ENCODE measurements around the gene RALY. TPM values are rescaled to one million over a fixed set of nuclear protein-coding genes. Genes with fewer than 3 reads are reported as not detected.

The RALY gene
- total RNA-seq, 1 donor from 2014 or later: 116 TPM

DNA sequence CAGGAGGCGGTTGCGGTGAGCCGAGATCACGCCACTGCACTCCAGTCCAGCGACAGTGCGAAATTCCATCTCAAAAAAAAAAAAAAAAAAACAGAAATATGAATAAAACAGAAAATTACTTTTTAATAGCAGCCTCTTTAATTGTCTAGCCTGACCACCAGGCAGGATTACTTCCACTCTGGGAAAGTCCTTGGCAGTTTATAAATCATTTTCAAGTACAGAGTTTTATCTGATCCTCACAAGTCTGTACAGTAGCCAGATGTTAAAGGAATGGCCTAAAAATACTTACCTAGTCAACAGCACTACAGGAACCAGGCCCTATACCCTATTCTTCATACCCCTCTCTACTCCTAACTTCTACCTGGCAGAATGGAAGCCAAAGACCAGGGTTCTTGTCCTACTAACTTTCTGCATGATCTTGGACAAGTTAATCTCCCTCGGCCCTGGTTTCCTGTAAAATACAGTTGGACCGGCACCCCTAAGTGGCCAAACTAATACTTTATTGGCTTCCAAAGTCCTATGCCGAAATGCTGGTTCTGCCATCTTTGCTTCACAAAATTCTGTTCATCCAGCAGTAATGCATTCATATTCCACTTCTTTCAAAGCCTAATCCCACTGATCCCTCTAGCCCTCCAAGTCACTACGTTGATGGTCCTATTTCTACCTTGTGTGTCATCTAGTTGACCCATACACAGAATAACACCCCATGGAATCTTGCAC is 116.5 kb downstream of the RALY start:
- ATAC-seq (ENCODE audit: low read depth): no peak
- ChIA-PET POLR2A (interaction anchor here (0.7 kb wide), 1 partner anchor 112 kb away, joined by 5 read pairs; no protein-coding TSS in a partner anchor), CTCF (no interaction called here)
- peaks cover 59% of the 10 kb centered on the region for H3K36me3 Mint-ChIP-seq (ENCODE audit: low read depth)
- no peak for DNase-seq
- peak overlapping the region; percentile 88 for H3K27ac Mint-ChIP-seq
- peak overlapping the region; percentile 96 for H3K4me3 Mint-ChIP-seq
- peaks cover 62% of the 10 kb centered on the region for H3K4me1 Mint-ChIP-seq
- intact Hi-C loops (cut with micrococcal nuclease): loop anchor here (5.0 kb wide), 3 partner anchors 333 to 668 kb away; partner anchors contain the start of genes ACTL10 and SNTA1
- H3K27me3 Mint-ChIP-seq: no peaks in the 10 kb centered on the region
- H3K9me3 Mint-ChIP-seq: no peaks in the 10 kb centered on the region
- TF ChIP-seq, protein P1, sequence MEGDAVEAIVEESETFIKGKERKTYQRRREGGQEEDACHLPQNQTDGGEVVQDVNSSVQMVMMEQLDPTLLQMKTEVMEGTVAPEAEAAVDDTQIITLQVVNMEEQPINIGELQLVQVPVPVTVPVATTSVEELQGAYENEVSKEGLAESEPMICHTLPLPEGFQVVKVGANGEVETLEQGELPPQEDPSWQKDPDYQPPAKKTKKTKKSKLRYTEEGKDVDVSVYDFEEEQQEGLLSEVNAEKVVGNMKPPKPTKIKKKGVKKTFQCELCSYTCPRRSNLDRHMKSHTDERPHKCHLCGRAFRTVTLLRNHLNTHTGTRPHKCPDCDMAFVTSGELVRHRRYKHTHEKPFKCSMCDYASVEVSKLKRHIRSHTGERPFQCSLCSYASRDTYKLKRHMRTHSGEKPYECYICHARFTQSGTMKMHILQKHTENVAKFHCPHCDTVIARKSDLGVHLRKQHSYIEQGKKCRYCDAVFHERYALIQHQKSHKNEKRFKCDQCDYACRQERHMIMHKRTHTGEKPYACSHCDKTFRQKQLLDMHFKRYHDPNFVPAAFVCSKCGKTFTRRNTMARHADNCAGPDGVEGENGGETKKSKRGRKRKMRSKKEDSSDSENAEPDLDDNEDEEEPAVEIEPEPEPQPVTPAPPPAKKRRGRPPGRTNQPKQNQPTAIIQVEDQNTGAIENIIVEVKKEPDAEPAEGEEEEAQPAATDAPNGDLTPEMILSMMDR (IDR thresholded peaks at IDR 0.05): no peak

DNA sequence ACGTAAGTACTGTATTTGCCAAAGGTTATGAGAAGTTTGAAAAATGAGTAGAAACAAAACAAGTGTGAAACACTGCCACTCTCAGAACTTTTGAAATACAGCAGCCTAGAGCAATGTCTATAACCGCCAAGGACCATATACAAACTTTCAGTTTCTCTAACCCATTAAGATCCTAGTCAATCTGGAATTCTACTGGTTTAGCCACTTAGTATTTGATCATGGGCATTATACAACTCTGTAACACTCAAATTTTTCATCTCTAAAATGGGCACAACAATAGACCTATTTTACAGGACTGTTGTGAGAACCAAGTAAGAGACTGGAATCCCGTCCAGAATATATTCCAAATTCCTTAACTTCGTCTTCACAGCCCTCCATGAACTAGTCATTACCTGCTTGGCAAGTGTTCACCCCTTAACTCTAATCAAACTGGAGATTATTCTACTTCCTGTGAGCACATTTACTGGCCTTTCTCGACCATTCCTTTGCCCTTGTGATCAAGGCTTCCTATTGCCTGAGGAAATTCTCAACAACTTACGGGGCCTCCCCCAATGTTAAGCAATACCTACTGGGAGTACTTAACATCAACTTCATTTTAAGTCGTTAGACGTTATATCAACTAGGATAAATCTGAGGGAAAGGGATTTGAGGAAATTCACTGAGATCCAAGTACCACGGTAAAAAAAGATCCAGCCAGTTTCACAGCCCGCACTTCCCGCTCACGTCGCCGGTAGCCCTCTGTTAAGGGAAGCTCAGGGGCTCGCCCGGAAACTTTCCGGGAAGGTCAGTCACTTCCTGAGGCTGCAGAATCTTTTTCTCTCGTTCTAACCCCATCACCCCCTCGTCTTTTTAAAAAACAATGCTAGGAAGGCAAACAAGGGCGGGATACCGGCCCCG is 117.3 kb downstream of the RALY start:
- ATAC-seq (ENCODE audit: low read depth): no peak
- ChIA-PET POLR2A (interaction anchor here (0.8 to 2.7 kb wide), 6 partner anchors 118 to 447 kb away, joined by 3 to 36 read pairs (median 12); partner anchors contain the start of genes ACTL10, ITCH and ZNF341), CTCF (no interaction called here)
- DNase-seq: no peak
- H3K4me1 Mint-ChIP-seq: peaks cover 54% of the 10 kb centered on the region
- intact Hi-C loops (cut with micrococcal nuclease): loop anchor here (5.0 kb wide), 3 partner anchors 334 to 669 kb away; partner anchors contain the start of genes ACTL10 and SNTA1
- TF ChIP-seq, protein P1 (IDR thresholded peaks at IDR 0.05): no peak
- peak overlapping the region; percentile 88 for H3K27ac Mint-ChIP-seq
- H3K27me3 Mint-ChIP-seq: no peaks in the 10 kb centered on the region
- H3K9me3 Mint-ChIP-seq: no peaks in the 10 kb centered on the region
- H3K4me3 Mint-ChIP-seq: peak overlapping the region; percentile 96
- peaks cover 52% of the 10 kb centered on the region for H3K36me3 Mint-ChIP-seq (ENCODE audit: low read depth)

DNA sequence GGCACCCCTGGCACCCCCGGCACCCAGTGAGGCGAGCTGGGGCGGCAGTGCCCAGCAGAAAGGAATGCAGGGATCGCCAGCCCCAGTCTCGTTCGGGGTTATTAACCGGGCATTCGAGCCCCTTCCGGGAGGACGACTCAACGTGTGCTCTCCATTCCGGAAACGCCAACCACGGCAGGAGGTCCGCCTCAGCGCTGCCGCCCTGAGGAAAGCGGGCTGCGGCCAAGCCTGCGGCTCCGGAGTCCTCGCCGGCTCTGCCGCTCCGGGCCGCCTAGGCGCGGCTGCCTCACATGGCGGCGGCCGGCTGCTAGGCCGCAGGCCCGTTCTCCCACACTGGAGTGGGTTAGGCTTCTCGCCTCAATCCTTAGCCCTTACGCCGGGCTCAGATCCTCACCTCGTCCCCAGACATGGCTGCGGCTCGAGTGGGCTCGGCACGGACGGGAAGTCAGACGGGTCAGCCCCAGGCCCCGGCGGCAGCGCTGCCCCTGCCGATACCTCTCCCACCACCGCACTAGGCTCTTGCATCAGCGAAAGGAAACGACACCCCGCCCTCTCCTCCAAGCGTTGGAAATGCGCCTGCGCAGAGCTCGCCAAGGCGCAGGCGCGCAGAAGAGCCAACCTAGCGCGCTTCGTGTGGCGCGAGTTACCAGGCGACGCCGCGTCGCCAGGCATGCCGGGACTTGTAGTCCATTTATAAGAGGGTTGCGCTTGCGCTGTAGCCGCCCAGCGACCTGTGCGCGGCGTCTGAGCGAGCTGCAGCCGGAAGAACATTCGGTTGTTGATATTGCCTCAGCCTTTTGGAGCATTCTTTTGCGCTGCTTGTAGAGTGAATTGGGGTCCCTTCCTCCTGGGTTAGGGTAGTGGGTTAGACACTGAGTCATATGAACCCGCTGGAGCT is 118.2 kb downstream of the RALY start, which contains the start of gene EIF2S2:
TSS of gene EIF2S2 (minus strand) at position 542 of the 898 bp plus-strand sequence. CDS start at position 409, 133 bp downstream.
- Mint-ChIP-seq H3K4me3 (peak within 1 kb of the TSS; percentile 96), H3K36me3 (ENCODE audit: low read depth) (peaks cover 46% of the 10 kb centered on the region), H3K27ac (peak within 1 kb of the TSS; percentile 98), H3K4me1 (peaks cover 49% of the 10 kb centered on the region), H3K9me3 (no peaks in the 10 kb centered on the region), H3K27me3 (no peaks in the 10 kb centered on the region)
- TF ChIP-seq, protein P1 (IDR thresholded peaks at IDR 0.05): no peak
- ChIA-PET POLR2A (interaction anchor here (0.5 to 2.7 kb wide), 40 partner anchors 10 to 1842 kb away, joined by 3 to 36 read pairs (median 5); partner anchors contain the start of genes ACTL10, AHCY, CBFA2T2 and CDK5RAP1), CTCF (interaction anchor here (1.2 kb wide), 2 partner anchors 17 to 43 kb away, joined by 4 read pairs; no protein-coding TSS in a partner anchor)
- peak; percentile 87 for DNase-seq
- intact Hi-C loops (cut with micrococcal nuclease): loop anchor here (1.0 to 5.0 kb wide), 9 partner anchors 17 to 703 kb away; partner anchors contain the start of genes ACTL10, CBFA2T2, CHMP4B and RALY
- peak; percentile 84 for ATAC-seq (ENCODE audit: low read depth)

DNA sequence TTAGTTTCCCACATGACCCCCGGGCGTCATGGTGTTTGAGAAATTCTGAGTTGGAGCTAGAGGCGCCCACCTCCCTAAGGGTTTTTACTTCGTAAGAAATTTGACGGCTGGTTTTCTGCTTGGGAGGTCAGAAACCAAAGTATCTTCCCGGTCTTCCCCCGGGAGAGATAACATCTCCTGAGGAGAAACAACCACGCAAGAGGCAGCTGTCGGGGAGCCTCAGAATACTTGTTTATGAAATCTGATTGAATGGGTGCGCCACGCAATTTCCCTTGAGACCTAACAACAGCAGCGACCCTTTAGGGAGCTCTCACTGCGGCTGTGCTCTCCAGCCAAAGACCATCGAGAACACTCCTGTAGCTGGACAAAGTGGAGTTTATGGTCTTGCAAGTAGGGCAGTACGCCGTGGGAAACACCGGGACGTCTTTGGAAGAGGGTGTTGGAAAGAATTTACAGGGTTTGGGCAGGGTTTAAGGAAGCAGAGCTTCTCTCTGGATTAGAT is 118.9 kb downstream of the RALY start:
- Mint-ChIP-seq H3K4me1 (peaks cover 43% of the 10 kb centered on the region), H3K4me3 (peak overlapping the region; percentile 96), H3K9me3 (no peaks in the 10 kb centered on the region), H3K36me3 (ENCODE audit: low read depth) (peaks cover 39% of the 10 kb centered on the region), H3K27me3 (no peaks in the 10 kb centered on the region), H3K27ac (peak overlapping the region; percentile 98)
- DNase-seq (peak; percentile 39), ATAC-seq (ENCODE audit: low read depth) (peak; percentile 8)
- TF ChIP-seq, protein P1 (IDR thresholded peaks at IDR 0.05): no peak
- ChIA-PET POLR2A (interaction anchor here (0.5 to 2.7 kb wide), 39 partner anchors 11 to 1841 kb away, joined by 3 to 36 read pairs (median 5); partner anchors contain the start of genes ACTL10, AHCY, CBFA2T2 and CDK5RAP1), CTCF (interaction anchor here (1.2 kb wide), 2 partner anchors 17 to 43 kb away, joined by 4 read pairs; no protein-coding TSS in a partner anchor)
- intact Hi-C loops (cut with micrococcal nuclease): loop anchor here (1.0 to 5.0 kb wide), 9 partner anchors 17 to 704 kb away; partner anchors contain the start of genes ACTL10, CBFA2T2, CHMP4B and RALY

Data from activated B cell treated with CpG ODN at 0.5 μM for 24 hours (primary cell).